Prostate gland (tissue), 2 donors: ENCODE data around the gene LAMA3.

ENCODE experiments used
- POLR2AphosphoS5 ChIP-seq: sonication (generic); formaldehyde crosslinking; IDR thresholded peaks from one replicate; pipeline ENCODE4 v1.6.1; 2017; ENCODE audit warnings: antibody characterized with exemption
- TF ChIP-seq, protein P1 (sequence below), 4 experiments: fragments of 200-600 bp in 2 of 4; fragments of 450-650 bp in 2 of 4; sonication (generic) in 2 of 4; IDR thresholded peaks; 1 replicate in 3 of 4; 2 replicates in 1 of 4; pipeline ENCODE4 v1.5.1; 2016 to 2019; ENCODE audit warnings: antibody characterized with exemption in 4 of 4, mild to moderate bottlenecking in 2 of 4, moderate library complexity in 2 of 4

DNA sequence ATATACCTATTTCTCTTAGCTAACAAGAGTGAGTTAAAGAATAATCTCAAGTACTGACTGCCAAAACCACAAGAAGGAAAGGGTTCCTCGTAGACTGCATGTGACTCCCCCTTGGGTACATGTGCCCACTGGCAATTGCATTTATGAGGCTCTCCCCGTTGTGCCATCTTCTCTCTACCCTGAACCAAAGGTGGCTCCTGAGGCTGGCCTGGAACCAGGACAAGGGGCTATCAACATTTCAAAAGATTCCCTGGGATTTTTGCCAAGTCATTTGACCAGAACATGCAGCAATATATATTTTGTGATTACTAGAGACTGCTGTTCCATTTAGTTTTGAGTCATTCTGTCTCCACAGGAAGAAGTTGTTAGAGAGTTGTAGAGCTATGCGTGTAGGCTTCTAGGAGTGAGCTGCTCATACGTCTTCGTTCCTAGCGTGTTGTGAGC is 45.8 kb downstream of the LAMA3 start:
- peak; percentile 22 for TF ChIP-seq POLR2AphosphoS5
- TF ChIP-seq, protein P1, sequence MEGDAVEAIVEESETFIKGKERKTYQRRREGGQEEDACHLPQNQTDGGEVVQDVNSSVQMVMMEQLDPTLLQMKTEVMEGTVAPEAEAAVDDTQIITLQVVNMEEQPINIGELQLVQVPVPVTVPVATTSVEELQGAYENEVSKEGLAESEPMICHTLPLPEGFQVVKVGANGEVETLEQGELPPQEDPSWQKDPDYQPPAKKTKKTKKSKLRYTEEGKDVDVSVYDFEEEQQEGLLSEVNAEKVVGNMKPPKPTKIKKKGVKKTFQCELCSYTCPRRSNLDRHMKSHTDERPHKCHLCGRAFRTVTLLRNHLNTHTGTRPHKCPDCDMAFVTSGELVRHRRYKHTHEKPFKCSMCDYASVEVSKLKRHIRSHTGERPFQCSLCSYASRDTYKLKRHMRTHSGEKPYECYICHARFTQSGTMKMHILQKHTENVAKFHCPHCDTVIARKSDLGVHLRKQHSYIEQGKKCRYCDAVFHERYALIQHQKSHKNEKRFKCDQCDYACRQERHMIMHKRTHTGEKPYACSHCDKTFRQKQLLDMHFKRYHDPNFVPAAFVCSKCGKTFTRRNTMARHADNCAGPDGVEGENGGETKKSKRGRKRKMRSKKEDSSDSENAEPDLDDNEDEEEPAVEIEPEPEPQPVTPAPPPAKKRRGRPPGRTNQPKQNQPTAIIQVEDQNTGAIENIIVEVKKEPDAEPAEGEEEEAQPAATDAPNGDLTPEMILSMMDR (IDR thresholded peaks at IDR 0.05): no peak
